Ectodermal cell (in vitro differentiated cells): Measurements from ENCODE around the gene LAMP5.

ENCODE experiments used
- H3K27ac ChIP-seq: 2 replicates; pipeline ENCODE4 v1.7.0; 2013; ENCODE audit warnings: mild to moderate bottlenecking, low read depth, low read length; ENCODE audit not compliant: insufficient read depth, poor library complexity, severe bottlenecking
- H3K27me3 ChIP-seq: 2 replicates; pipeline ENCODE4 v1.7.0; 2013; ENCODE audit warnings: mild to moderate bottlenecking, low read length; ENCODE audit not compliant: insufficient read depth, control insufficient read depth, poor library complexity, severe bottlenecking
- H3K36me3 ChIP-seq: one replicate; pipeline ENCODE4 v1.7.0; 2013; ENCODE audit warnings: low read length; ENCODE audit not compliant: control insufficient read depth, insufficient read depth
- H3K4me1 ChIP-seq: one replicate; pipeline ENCODE4 v1.7.0; 2013; ENCODE audit warnings: low read length; ENCODE audit not compliant: control insufficient read depth, insufficient read depth
- H3K4me3 ChIP-seq: 2 replicates; pipeline ENCODE4 v1.7.0; 2013; ENCODE audit warnings: low read depth, low read length, control low read depth; ENCODE audit not compliant: insufficient read depth
- H3K9me3 ChIP-seq: 2 replicates; pipeline ENCODE4 v1.7.0; 2013; ENCODE audit warnings: mild to moderate bottlenecking, low read length, moderate library complexity; ENCODE audit not compliant: control insufficient read depth
- WGBS, 2 experiments: methylation state at CpG; one replicate each; pipeline ENCODE4 v1.1.7; 2013; ENCODE audit warnings: missing lambda C conversion rate in 2 of 2; 5-methylcytosine and 5-hydroxymethylcytosine counted together

The LAMP5 gene

DNA sequence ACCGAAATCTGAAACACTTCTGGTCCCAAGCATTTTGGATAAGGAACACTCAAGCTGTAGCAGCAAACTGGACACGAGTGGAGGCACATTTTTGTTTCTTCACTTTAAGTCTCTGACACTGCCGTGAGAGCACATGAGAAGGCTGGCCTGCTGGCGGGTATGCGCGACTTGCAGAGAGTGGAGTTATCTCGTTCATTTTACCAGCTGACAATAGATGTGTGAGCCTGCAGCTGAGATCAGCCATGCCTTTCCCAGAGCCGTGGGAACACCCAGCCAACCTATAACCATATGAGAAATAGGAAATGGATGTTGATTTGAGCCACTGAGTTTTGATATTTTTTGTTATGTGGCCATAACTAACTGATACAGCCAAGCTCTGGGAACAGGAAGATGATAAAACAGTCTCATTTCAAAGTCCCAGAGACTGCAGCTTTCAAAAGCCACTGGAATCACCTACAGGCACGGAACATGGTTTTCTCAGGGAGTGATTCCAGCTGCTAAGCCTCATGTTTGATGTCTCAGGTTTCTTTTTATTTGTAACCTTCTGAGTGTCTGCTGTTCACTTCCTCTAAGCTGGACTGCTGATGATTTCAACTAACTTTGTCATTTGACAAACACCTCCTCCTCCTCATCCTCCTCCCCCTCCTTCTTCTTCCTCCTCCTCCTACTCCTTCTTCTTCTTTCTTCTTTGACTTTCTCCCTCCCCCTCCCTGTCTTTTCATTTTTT is 28.6 kb upstream of the LAMP5 start:
- Histone ChIP-seq H3K36me3 (no peaks in the 10 kb centered on the region), H3K27me3 (no peaks in the 10 kb centered on the region), H3K4me3 (no peak overlapping the region), H3K4me1 (peaks cover 11% of the 10 kb centered on the region), H3K27ac (no peak overlapping the region), H3K9me3 (no peaks in the 10 kb centered on the region)
- WGBS, 2 experiments, result 90 to 91% methylated on average over 9 of the region's 9 CpGs

- Histone ChIP-seq H3K27me3 (no peaks in the 10 kb centered on the region), H3K27ac (no peak overlapping the region), H3K4me3 (no peak overlapping the region), H3K9me3 (no peaks in the 10 kb centered on the region), H3K4me1 (peaks cover 11% of the 10 kb centered on the region), H3K36me3 (no peaks in the 10 kb centered on the region)
- WGBS, 2 experiments, result 94 to 96% methylated on average over 3 to 4 of the region's 4 CpGs
These were observed 27.2 kb upstream of the LAMP5 start for GRCh38 chr20:9487231-9487630.

GRCh38 chr20:9488063-9488462 is 26.3 kb upstream of the LAMP5 start:
- no peaks in the 10 kb centered on the region for H3K27me3 ChIP-seq
- H3K4me1 ChIP-seq, result peaks cover 9% of the 10 kb centered on the region
- WGBS, 2 experiments, result 84 to 90% methylated on average over 2 of the region's 2 CpGs
- H3K27ac ChIP-seq, result no peak overlapping the region
- no peaks in the 10 kb centered on the region for H3K36me3 ChIP-seq
- no peak overlapping the region for H3K4me3 ChIP-seq
- H3K9me3 ChIP-seq, result no peaks in the 10 kb centered on the region

GRCh38 chr20:9490161-9490560 is 24.2 kb upstream of the LAMP5 start:
- WGBS, 2 experiments, result 77 to 84% methylated on average over 3 of the region's 3 CpGs
- Histone ChIP-seq H3K4me1 (peaks cover 9% of the 10 kb centered on the region), H3K27ac (no peak overlapping the region), H3K4me3 (no peak overlapping the region), H3K36me3 (no peaks in the 10 kb centered on the region), H3K9me3 (no peaks in the 10 kb centered on the region), H3K27me3 (no peaks in the 10 kb centered on the region)

- H3K27ac ChIP-seq, result no peak overlapping the region
- H3K4me3 ChIP-seq, result no peak overlapping the region
- H3K4me1 ChIP-seq, result peaks cover 9% of the 10 kb centered on the region
- no peaks in the 10 kb centered on the region for H3K9me3 ChIP-seq
- no peaks in the 10 kb centered on the region for H3K36me3 ChIP-seq
- 90 to 93% methylated on average over 3 of the region's 3 CpGs for WGBS, 2 experiments
- H3K27me3 ChIP-seq, result no peaks in the 10 kb centered on the region
These were observed 23.8 kb upstream of the LAMP5 start for GRCh38 chr20:9490631-9491030.

- H3K36me3 ChIP-seq, result no peaks in the 10 kb centered on the region
- H3K9me3 ChIP-seq, result no peaks in the 10 kb centered on the region
- 100% methylated on average over 1 of the region's 1 CpG for WGBS, 2 experiments
- H3K27ac ChIP-seq, result no peak overlapping the region
- H3K4me3 ChIP-seq, result no peak overlapping the region
- H3K4me1 ChIP-seq, result peaks cover 4% of the 10 kb centered on the region
- H3K27me3 ChIP-seq, result no peaks in the 10 kb centered on the region
These were observed 23.1 kb upstream of the LAMP5 start for GRCh38 chr20:9491324-9491723.

DNA sequence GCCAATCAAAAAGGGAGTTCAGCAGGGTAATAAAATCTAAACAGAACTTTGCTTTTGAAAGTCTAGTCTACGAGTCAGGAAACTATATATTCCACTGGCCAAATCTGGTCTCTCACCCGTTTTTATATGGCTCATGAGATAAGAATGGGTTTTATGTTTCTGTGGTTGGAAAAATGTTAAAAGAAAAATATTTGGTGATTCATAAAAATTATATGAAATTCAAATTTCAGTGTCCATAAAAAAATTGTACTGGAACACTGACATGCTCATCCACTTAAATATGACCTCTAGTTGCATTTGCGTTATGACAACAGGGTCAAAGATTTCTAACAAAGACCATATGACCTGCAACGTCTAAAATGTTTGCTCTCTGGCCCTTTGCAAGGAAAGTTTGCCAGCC is 22.3 kb upstream of the LAMP5 start:
- 97% methylated on average over 4 of the region's 4 CpGs for WGBS, 2 experiments
- no peak overlapping the region for H3K4me3 ChIP-seq
- no peaks in the 10 kb centered on the region for H3K36me3 ChIP-seq
- no peaks in the 10 kb centered on the region for H3K9me3 ChIP-seq
- H3K27me3 ChIP-seq, result no peaks in the 10 kb centered on the region
- peaks cover 4% of the 10 kb centered on the region for H3K4me1 ChIP-seq
- H3K27ac ChIP-seq, result no peak overlapping the region

GRCh38 chr20:9493803-9494202 is 20.6 kb upstream of the LAMP5 start:
- Histone ChIP-seq H3K36me3 (no peaks in the 10 kb centered on the region), H3K27me3 (no peaks in the 10 kb centered on the region)

GRCh38 chr20:9495701-9496100 is 18.7 kb upstream of the LAMP5 start:
- no peaks in the 10 kb centered on the region for H3K4me1 ChIP-seq
- no peaks in the 10 kb centered on the region for H3K9me3 ChIP-seq
- WGBS, 2 experiments, result 84 to 94% methylated on average over 2 of the region's 2 CpGs
- no peak overlapping the region for H3K27ac ChIP-seq
- H3K27me3 ChIP-seq, result no peaks in the 10 kb centered on the region
- H3K4me3 ChIP-seq, result no peak overlapping the region
- H3K36me3 ChIP-seq, result no peaks in the 10 kb centered on the region

More at GRCh38 chr20:9493803-9494202, 20.6 kb upstream of the LAMP5 start:
- Histone ChIP-seq H3K9me3 (no peaks in the 10 kb centered on the region), H3K4me3 (no peak overlapping the region), H3K27ac (no peak overlapping the region), H3K4me1 (peaks cover 4% of the 10 kb centered on the region)
- WGBS, 2 experiments, result 89 to 100% methylated on average over 1 to 2 of the region's 2 CpGs

GRCh38 chr20:9496155-9496554 is 18.2 kb upstream of the LAMP5 start:
- Histone ChIP-seq H3K27me3 (no peaks in the 10 kb centered on the region), H3K36me3 (no peaks in the 10 kb centered on the region), H3K4me3 (no peak overlapping the region), H3K9me3 (no peaks in the 10 kb centered on the region), H3K27ac (no peak overlapping the region), H3K4me1 (no peaks in the 10 kb centered on the region)
- WGBS, 2 experiments, result 92 to 96% methylated on average over 3 of the region's 3 CpGs
